22Rv1 (cell line): ENCODE measurements around the gene NIT1.

ENCODE experiments used
- H3K27ac ChIP-seq: fragments of 450-650 bp; 2 replicates; pipeline ENCODE4 v1.5.1; 2017
- ZFX ChIP-seq: fragments of 450-650 bp; IDR thresholded peaks from 2 replicates; pipeline ENCODE4 v1.6.1; 2017; ENCODE audit warnings: antibody characterized with exemption, borderline replicate concordance
- TF ChIP-seq, protein P1 (sequence below): fragments of 450-650 bp; IDR thresholded peaks from 2 replicates; pipeline ENCODE4 v1.5.1; 2017; ENCODE audit warnings: mild to moderate bottlenecking

The NIT1 gene

DNA sequence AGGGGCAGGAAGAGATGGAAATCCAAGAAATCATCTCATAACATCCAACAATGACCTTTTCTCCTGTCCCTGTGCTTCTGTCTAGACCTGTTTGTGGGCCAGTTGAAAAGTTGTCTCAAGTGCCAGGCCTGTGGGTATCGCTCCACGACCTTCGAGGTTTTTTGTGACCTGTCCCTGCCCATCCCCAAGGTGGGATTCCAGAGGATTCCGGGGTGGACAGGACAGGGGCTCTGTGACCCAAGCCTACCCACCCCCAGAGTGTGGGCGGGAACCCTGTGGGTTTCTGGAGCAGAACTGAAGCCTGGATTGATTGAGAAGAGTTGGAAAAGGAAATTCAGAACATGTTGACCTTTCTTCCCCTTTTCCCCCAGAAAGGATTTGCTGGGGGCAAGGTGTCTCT lies 45.9 kb downstream of the NIT1 start:
- peak overlapping the region; percentile 79 for H3K27ac ChIP-seq
- TF ChIP-seq ZFX, result no peak
- TF ChIP-seq, protein P1, sequence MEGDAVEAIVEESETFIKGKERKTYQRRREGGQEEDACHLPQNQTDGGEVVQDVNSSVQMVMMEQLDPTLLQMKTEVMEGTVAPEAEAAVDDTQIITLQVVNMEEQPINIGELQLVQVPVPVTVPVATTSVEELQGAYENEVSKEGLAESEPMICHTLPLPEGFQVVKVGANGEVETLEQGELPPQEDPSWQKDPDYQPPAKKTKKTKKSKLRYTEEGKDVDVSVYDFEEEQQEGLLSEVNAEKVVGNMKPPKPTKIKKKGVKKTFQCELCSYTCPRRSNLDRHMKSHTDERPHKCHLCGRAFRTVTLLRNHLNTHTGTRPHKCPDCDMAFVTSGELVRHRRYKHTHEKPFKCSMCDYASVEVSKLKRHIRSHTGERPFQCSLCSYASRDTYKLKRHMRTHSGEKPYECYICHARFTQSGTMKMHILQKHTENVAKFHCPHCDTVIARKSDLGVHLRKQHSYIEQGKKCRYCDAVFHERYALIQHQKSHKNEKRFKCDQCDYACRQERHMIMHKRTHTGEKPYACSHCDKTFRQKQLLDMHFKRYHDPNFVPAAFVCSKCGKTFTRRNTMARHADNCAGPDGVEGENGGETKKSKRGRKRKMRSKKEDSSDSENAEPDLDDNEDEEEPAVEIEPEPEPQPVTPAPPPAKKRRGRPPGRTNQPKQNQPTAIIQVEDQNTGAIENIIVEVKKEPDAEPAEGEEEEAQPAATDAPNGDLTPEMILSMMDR, result no peak

DNA sequence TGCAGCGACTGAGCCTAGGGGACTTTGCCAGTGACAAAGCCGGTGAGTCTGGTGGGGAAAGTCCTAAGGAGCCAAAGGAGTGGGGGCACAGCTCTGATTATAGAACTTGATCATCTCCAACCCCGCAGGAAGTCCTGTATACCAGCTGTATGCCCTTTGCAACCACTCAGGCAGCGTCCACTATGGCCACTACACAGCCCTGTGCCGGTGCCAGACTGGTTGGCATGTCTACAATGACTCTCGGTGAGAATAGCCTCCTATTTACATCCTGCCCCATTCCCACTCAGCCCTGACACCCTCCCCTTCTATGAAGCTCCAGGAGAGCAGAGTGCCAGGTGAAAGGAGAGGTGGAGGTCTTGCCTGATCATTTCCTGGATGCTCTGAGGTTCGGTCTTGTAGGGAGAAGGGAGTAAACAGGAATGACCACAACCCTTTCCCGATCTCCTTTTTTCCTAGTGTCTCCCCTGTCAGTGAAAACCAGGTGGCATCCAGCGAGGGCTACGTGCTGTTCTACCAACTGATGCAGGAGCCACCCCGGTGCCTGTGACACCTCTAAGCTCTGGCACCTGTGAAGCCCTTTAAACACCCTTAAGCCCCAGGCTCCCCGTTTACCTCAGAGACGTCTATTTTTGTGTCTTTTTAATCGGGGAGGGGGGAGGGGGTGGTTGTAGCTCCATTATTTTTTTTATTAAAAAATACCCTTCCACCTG lies 47.2 kb downstream of the NIT1 start:
- TF ChIP-seq, protein P1, result no peak
- no peak for TF ChIP-seq ZFX
- H3K27ac ChIP-seq, result peak overlapping the region; percentile 79

DNA sequence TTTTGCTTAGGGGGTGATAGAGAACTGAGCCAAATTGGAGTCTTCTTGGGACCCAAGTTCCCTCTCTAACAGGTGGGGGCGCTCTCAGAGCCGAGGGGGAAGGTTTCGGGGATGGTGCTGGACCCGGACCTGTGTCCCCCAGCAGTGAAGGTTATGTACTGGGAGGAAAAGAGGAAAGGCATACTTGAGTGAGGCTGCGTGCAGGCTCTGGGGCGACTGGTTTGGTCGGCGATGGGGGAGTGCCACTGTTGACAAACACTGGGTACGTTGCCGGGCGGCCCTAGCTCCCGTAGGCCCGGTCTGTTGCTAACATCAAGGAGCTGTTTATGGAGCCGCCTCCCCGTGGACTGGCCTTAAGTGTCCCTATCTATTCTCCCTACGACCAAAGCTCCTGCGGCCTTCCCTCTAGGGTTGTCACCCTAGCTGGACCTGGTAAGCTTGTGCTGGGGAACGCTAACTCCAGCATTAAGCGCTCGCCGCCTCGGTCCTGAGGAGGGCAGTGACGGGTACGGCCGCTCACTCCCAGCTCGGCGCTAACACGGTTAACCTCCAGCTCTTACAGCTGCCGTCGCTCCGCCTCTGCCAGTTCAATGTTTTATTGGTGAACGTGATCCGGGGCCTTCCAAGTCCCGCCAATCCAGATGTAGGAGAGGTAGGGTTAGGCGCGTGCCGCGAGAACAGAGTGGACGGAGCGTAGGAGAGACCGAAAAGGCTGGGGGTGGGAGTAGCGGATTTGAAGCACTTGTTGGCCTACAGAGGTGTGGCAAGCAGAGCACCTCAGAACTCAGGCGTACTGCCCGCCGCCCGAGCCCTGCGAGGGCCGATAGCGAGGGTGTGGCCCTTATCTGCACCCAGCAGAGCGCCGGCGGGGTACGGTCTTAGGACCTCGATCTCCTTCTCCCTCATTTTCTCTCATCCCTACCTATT lies 48.1 kb downstream of the NIT1 start, which contains the start of gene PPOX:
TSS of gene PPOX (plus strand) at position 685 of the 927 bp plus-strand sequence. CDS start 422 bp downstream, outside the sequence.
- H3K27ac ChIP-seq, result peak within 1 kb of the TSS; percentile 79
- no peak for TF ChIP-seq ZFX
- TF ChIP-seq, protein P1, result peak; percentile 89

DNA sequence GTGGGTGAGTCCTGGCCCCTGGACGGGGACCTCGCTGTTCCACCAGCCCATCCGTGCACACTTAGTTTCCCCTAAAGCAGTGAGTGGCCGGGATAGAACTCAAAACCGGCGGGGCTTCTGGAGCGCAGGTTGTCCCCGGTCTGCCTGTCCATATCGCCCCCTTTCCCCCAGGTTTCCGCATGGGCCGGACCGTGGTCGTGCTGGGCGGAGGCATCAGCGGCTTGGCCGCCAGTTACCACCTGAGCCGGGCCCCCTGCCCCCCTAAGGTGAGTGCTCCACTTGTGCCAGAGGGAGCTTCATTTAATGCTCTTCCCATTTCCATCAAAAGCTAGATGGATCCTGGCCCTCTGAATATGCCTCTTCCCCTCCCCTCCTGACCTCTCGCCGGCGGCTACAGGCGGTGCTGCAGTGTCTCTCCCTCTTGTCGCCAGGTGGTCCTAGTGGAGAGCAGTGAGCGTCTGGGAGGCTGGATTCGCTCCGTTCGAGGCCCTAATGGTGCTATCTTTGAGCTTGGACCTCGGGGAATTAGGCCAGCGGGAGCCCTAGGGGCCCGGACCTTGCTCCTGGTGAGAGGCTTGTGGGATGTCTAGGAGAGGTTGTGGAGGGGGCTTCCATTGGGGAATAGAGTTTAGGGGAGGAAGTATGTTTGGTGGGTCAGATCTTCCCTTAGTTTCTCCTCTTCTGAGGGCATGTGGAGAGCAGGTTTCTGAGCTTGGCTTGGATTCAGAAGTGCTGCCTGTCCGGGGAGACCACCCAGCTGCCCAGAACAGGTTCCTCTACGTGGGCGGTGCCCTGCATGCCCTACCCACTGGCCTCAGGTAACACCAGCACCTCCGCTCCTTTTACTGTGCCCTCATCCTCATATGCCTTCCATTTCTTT lies 49.0 kb downstream of the NIT1 start:
- TF ChIP-seq, protein P1, result no peak
- H3K27ac ChIP-seq, result peak overlapping the region; percentile 79

DNA sequence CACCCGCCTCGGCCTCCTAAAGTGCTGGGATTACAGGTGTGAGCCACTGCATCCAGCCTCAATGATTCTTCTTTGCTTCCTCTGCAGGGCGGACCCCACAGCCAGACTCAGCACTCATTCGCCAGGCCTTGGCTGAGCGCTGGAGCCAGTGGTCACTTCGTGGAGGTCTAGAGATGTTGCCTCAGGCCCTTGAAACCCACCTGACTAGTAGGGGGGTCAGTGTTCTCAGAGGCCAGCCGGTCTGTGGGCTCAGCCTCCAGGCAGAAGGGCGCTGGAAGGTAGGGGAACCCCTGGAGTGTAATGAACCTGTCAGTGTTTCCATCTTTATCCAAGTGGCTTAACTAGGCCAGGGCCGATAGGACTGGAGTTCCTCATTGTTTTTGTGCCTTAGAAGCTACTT lies 51.0 kb downstream of the NIT1 start:
- H3K27ac ChIP-seq, result no peak overlapping the region
- TF ChIP-seq, protein P1, result no peak
- TF ChIP-seq ZFX, result no peak
